Dendritic cell treated with granulocyte-macrophage colony-stimulating factor and Interleukin-4, amounts not matched to agents 40 ng/mL and 50 ng/mL, for 4 days (primary cell): ENCODE results near the gene TOMM34.

Experiments used
- H3K27ac Mint-ChIP-seq: one replicate; pipeline ENCODE4 v1.8.0; 2022; ENCODE audit warnings: mild to moderate bottlenecking, mixed read lengths
- H3K27me3 Mint-ChIP-seq: one replicate; pipeline ENCODE4 v1.8.0; 2022; ENCODE audit warnings: mild to moderate bottlenecking, mixed read lengths
- H3K36me3 Mint-ChIP-seq: one replicate; pipeline ENCODE4 v1.8.0; 2022; ENCODE audit warnings: low read depth, mixed read lengths
- H3K4me1 Mint-ChIP-seq: one replicate; pipeline ENCODE4 v1.8.0; 2022; ENCODE audit warnings: low read depth, mixed read lengths
- H3K4me3 Mint-ChIP-seq: one replicate; pipeline ENCODE4 v1.8.0; 2022; ENCODE audit warnings: mild to moderate bottlenecking, moderate library complexity, mixed read lengths
- H3K9me3 Mint-ChIP-seq: one replicate; pipeline ENCODE4 v1.8.0; 2022; ENCODE audit warnings: mixed read lengths
- intact Hi-C: fragments of 100-400 bp; cut with micrococcal nuclease; formaldehyde crosslinking; loops from one replicate; pipeline ENCODE4 v1.15.0; 2022

TOMM34 gene

DNA sequence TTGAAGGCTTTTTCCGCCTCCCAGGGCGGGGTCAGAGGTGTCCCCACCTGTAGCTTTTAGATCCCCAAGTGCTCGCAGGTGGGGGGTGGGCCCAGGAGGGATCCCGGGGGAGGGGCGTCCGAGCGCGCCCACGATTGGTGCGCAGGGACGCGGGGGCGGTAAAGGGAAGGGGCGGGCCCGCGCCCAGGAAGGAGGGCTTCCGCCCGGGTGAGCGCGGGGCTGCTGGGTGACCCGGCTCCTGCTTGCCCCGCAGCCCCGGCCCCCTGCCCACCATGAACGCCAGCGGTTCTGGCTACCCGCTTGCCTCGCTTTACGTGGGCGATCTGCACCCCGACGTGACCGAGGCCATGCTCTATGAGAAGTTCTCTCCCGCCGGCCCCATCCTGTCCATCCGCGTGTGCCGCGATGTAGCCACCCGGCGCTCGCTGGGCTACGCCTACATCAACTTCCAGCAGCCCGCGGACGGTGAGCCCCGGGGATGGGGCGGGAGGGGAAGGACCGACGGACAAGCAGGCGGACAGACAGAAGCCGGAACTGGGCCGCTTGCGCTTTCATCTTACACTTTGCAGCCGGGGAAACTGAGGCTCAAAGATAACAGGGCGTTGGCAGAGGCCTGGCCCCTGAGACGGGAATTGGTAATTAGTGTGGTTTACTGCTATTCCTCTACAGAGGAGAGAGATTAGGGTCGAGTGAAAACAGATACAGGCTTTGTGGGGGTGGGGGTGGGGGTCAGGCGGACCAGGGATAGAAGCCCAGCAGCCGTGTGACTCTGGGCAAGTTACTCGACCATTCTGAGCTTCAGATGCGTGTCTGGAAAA lies 50.1 kb downstream of the TOMM34 start, which contains the start of gene PABPC1L:
Gene PABPC1L (plus strand): TSS at position 189 of the 818 bp plus-strand sequence. CDS start 84 bp downstream, at position 273.
- Mint-ChIP-seq H3K4me1 (peaks cover 30% of the 10 kb centered on the region), H3K4me3 (peak within 1 kb of the TSS; percentile 89), H3K36me3 (peaks cover 48% of the 10 kb centered on the region), H3K9me3 (no peaks in the 10 kb centered on the region), H3K27ac (peak within 1 kb of the TSS; percentile 50), H3K27me3 (no peaks in the 10 kb centered on the region)
- intact Hi-C loops = loop anchor here (10.0 kb wide), 1 partner anchor 85 kb away; no protein-coding TSS in a partner anchor

DNA sequence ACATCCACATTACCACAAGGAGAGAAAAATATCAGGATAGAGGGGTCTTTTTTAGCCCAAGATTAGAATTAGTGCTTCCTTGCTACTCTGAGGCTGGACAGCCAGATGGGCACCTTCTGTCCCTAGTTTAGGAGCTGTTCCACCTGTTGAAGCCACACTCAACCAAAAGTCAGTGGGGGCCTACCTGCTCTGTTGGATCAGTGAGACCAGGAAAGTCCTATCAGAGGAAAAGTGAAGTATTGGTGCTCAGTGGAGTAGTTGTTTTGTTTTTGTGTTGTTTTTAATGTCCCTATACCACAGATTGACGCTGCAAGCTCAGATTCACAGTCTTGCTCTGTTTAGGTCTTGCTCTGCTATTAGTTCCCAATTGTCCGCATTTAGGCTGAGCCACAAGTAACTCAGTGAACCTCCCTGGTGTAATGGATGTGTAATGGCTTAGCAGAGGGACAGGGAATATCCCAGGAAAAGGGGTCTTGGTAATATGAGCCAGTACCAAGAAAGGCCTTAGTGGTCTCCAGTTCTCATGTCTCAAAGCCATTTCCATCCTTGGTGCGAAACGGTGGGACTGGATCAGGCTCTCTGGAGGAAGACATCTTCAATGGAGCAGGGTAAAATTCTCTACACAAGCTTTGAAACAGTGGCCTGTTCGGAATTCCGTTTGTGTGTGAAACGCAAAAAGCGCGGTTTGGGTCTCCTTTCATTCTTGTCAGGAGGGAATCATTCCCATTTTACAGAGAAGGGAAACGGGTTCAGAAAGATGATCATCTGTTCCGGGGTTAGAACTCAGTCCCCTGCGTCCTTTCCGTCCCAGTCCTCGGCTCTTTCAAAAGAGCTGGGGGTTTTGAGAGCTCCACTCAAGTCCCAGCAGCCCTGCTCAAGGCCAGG lies 51.0 kb downstream of the TOMM34 start:
- Mint-ChIP-seq H3K4me1 (peaks cover 30% of the 10 kb centered on the region), H3K27ac (peak overlapping the region; percentile 50), H3K4me3 (peak overlapping the region; percentile 89), H3K36me3 (peaks cover 56% of the 10 kb centered on the region), H3K27me3 (no peaks in the 10 kb centered on the region), H3K9me3 (no peaks in the 10 kb centered on the region)
- intact Hi-C loops = loop anchor here (10.0 kb wide), 1 partner anchor 86 kb away; no protein-coding TSS in a partner anchor

DNA sequence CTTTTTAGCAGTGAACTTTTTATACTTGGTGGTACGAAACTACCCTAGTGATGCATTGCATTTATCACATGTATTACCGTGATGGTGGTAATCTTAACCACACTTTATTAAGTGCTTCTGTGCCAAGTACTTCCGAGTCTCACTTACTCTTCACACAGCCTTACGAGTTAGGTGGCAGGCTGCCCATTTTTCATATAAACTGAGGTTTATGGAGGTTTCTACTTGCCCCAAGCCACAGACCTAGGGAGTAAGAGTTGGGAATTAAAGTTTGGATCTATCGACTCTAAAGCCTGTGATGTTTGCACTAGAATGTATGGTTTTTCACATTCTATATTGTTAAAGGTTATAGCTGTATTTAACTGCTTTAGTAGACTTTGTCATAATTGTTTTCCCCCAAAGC lies 55.8 kb downstream of the TOMM34 start:
- H3K4me1 Mint-ChIP-seq = peaks cover 26% of the 10 kb centered on the region
- H3K9me3 Mint-ChIP-seq = no peaks in the 10 kb centered on the region
- H3K27me3 Mint-ChIP-seq = no peaks in the 10 kb centered on the region
- intact Hi-C loops = loop anchor here (10.0 kb wide), 1 partner anchor 90 kb away; no protein-coding TSS in a partner anchor
- no peak overlapping the region for H3K4me3 Mint-ChIP-seq
- H3K27ac Mint-ChIP-seq = no peak overlapping the region
- peaks cover 92% of the 10 kb centered on the region for H3K36me3 Mint-ChIP-seq

DNA sequence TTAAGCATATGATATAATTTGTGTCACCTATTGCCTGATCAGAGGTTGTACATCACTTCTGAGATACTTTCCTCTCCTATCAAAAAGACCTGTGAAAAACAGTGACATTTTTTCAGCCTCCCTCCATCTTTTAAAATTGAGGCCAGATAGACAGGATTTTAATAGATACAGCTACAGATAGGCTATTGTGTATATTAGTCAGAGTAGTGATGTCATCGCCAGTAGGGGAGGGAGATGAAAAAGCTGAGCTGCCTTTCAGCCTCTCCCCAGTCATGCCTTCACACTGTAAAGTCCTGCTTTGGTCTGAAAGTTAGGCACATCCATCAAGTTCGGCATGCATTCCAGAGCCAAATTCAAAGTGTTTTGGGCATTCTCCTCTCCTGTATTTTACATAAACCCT lies 58.2 kb downstream of the TOMM34 start:
- no peak overlapping the region for H3K27ac Mint-ChIP-seq
- no peak overlapping the region for H3K4me3 Mint-ChIP-seq
- H3K36me3 Mint-ChIP-seq = peaks cover 83% of the 10 kb centered on the region
- H3K4me1 Mint-ChIP-seq = peaks cover 32% of the 10 kb centered on the region
- no peaks in the 10 kb centered on the region for H3K9me3 Mint-ChIP-seq
- intact Hi-C loops = loop anchor here (10.0 kb wide), 1 partner anchor 93 kb away; no protein-coding TSS in a partner anchor
- no peaks in the 10 kb centered on the region for H3K27me3 Mint-ChIP-seq

DNA sequence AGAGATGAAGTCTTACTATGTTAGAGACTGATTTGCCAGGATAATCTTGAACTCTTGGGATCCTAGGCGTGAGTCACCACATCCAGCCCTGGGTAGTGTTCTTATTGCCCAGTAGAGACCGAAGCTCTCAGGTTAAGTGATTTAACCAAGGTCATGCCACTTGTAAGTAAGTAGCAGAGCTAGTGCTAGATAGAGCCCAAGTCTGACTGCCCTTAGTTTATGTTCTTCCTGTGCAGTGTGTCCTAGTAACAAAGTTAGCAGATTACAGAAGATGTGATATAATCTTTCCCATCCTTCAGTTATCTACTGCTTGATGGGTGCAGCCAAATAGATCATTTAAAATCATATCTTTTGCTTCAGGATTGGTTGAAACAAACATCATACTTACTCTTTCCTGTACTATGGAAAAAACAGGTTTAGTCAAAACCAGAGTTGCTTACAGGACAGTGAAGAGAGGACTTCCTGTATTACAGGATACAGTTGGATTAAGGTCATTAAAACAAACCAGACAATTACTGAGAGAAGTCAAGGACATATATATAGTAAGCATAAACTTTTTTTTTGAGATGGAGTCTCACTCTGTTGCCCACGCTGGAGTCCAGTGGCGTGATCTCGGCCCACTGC lies 59.9 kb downstream of the TOMM34 start:
- H3K4me1 Mint-ChIP-seq = peaks cover 49% of the 10 kb centered on the region
- H3K27ac Mint-ChIP-seq = no peak overlapping the region
- no peak overlapping the region for H3K4me3 Mint-ChIP-seq
- no peaks in the 10 kb centered on the region for H3K27me3 Mint-ChIP-seq
- no peaks in the 10 kb centered on the region for H3K9me3 Mint-ChIP-seq
- intact Hi-C loops = loop anchor here (10.0 kb wide), 1 partner anchor 94 kb away; no protein-coding TSS in a partner anchor
- H3K36me3 Mint-ChIP-seq = peaks cover 67% of the 10 kb centered on the region

DNA sequence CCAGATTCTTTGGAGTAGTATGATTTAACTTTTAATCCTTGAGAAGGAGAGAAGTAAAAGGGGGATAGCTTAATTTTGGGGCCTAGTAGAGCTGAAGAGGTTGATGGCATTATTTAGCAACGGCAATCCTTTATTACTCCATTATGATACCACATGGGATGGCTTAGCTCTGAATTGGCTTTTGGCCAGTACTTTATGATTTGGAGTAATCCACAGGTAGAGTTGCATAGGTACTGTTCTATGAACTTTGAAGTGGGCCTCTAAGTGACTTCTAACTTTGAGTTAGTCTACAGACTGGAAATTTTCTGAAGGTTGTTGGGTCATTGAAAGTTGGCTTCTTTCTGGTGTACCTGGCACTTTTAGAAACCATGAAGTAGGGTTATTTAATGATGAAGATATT lies 63.1 kb downstream of the TOMM34 start:
- H3K27me3 Mint-ChIP-seq = no peaks in the 10 kb centered on the region
- peak overlapping the region; percentile 50 for H3K27ac Mint-ChIP-seq
- peaks cover 76% of the 10 kb centered on the region for H3K4me1 Mint-ChIP-seq
- no peaks in the 10 kb centered on the region for H3K9me3 Mint-ChIP-seq
- intact Hi-C loops = no loop called here
- no peak overlapping the region for H3K4me3 Mint-ChIP-seq
- H3K36me3 Mint-ChIP-seq = peaks cover 60% of the 10 kb centered on the region

DNA sequence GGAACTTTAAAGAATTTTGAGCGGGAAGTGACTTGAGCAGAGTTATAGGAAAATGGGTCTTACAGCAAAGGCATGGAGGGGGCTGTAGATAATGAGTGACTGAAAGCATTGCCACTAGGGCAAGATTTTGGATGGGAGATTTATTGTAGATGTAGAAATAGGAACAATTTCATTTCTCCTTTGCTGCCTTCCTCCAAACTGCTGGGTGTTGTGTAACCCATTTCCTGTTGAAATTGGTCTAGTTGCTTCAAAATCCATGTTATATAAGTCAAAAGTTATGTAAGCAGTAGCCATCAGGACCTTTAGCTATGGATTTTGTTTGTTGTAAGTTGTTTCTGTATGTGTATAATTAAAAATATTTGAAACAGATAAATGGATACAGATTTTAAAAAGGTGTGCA lies 63.6 kb downstream of the TOMM34 start:
- no peak overlapping the region for H3K4me3 Mint-ChIP-seq
- no peaks in the 10 kb centered on the region for H3K9me3 Mint-ChIP-seq
- H3K27me3 Mint-ChIP-seq = no peaks in the 10 kb centered on the region
- peaks cover 78% of the 10 kb centered on the region for H3K4me1 Mint-ChIP-seq
- H3K36me3 Mint-ChIP-seq = peaks cover 59% of the 10 kb centered on the region
- intact Hi-C loops = no loop called here
- H3K27ac Mint-ChIP-seq = peak overlapping the region; percentile 50

DNA sequence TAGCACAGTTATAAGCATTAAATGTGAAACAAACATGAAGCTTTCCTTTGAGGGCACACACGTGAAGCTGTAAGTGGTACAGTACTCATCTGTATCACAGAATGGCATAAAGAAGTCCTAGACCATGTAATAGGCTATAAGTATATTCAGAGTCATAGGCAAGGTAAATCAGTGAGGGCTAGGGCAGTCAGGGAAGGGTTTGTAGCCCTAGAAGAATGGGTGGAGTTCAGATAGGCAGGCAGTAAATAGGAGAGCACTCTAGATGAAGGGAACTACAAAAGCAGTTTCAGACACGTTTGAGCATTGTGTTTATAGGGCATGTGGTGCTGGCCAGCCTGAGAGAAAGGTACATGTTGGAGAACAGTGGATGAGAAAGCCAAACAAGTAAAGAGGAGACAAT lies 65.2 kb downstream of the TOMM34 start:
- H3K4me1 Mint-ChIP-seq = peaks cover 70% of the 10 kb centered on the region
- intact Hi-C loops = no loop called here
- H3K27ac Mint-ChIP-seq = peak overlapping the region; percentile 32
- H3K9me3 Mint-ChIP-seq = no peaks in the 10 kb centered on the region
- H3K27me3 Mint-ChIP-seq = no peaks in the 10 kb centered on the region
- no peak overlapping the region for H3K4me3 Mint-ChIP-seq
- peaks cover 51% of the 10 kb centered on the region for H3K36me3 Mint-ChIP-seq
